OCI-LY3 (cell line): Measurements from ENCODE around the gene CAMK1.

Experiments
- H2AFZ ChIP-seq: fragments of 200-600, 300-600 bp; shearing (Covaris generic); 2 replicates; pipeline ENCODE4 v1.6.0; 2014; ENCODE audit warnings: antibody characterized with exemption, low read depth, low read length
- H3K27ac ChIP-seq: fragments of 200-600, 300-600 bp; sonication (generic); 2 replicates; pipeline ENCODE4 v1.5.1; 2014; ENCODE audit warnings: mild to moderate bottlenecking, low read length, moderate library complexity, mixed read lengths
- H3K27me3 ChIP-seq: fragments of 200-600, 300-600 bp; sonication (generic); 2 replicates; pipeline ENCODE4 v1.6.1; 2014; ENCODE audit warnings: low read depth, low read length, mixed read lengths
- H3K36me3 ChIP-seq: fragments of 200-600, 300-600 bp; sonication (generic); replicated peaks from 2 replicates; pipeline ENCODE3; 2014; ENCODE audit warnings: low read depth, low read length, mixed read lengths
- H3K4me1 ChIP-seq: fragments of 300-600, 200-600 bp; sonication (generic); 2 replicates; pipeline ENCODE4 v1.6.1; 2014; ENCODE audit warnings: low read length, mixed read lengths
- H3K4me2 ChIP-seq: fragments of 200-600, 300-600 bp; sonication (generic); 2 replicates; pipeline ENCODE4 v1.6.1; 2014; ENCODE audit warnings: low read length, mixed read lengths
- H3K4me3 ChIP-seq: fragments of 300-600, 200-600 bp; sonication (generic); 2 replicates; pipeline ENCODE4 v1.5.1; 2014; ENCODE audit warnings: antibody characterized with exemption, mild to moderate bottlenecking, low read length, moderate library complexity
- H3K79me2 ChIP-seq: fragments of 300-600, 200-600 bp; shearing (Covaris generic); 2 replicates; pipeline ENCODE4 v1.6.1; 2014; ENCODE audit warnings: mild to moderate bottlenecking, low read length, mixed read lengths
- H3K9ac ChIP-seq: fragments of 300-600, 200-600 bp; shearing (Covaris generic); 2 replicates; pipeline ENCODE4 v1.6.0; 2014; ENCODE audit warnings: mild to moderate bottlenecking, low read length, moderate library complexity
- H3K9me3 ChIP-seq: fragments of 200-600, 300-600 bp; shearing (Covaris generic); 2 replicates; pipeline ENCODE4 v1.6.1; 2014; ENCODE audit warnings: low read length, mixed read lengths; ENCODE audit not compliant: insufficient read depth
- H4K20me1 ChIP-seq: fragments of 200-600, 300-600 bp; sonication (generic); 2 replicates; pipeline ENCODE4 v1.6.1; 2016; ENCODE audit warnings: low read length, mixed read lengths; ENCODE audit not compliant: insufficient read depth
- CTCF ChIP-seq: fragments of 200-600, 300-600 bp; sonication (generic); IDR thresholded peaks from 2 replicates; pipeline ENCODE4 v1.5.1; 2014; ENCODE audit warnings: antibody characterized with exemption, low read length, low read depth
- EZH2phosphoT487 ChIP-seq: fragments of 200-600 bp; shearing (Covaris generic); IDR thresholded peaks from 2 replicates; pipeline ENCODE4 v1.6.1; 2018; ENCODE audit warnings: antibody characterized with exemption, mixed run types, low read depth

CAMK1 gene

GRCh38 chr3:9715764-9716437 is 53.8 kb downstream of the CAMK1 start:
- Histone ChIP-seq H3K4me2 (no peak overlapping the region), H3K36me3 (no peaks in the 10 kb centered on the region), H3K9me3 (no peaks in the 10 kb centered on the region), H3K4me3 (no peak overlapping the region), H4K20me1 (no peaks in the 10 kb centered on the region), H3K4me1 (0 out of 2 replicates have a peak, but pooled peaks cover 2% of the 10 kb centered on the region), H2AFZ (peak overlapping the region; percentile 31; the same call in 1 of the 2 replicates), H3K9ac (no peak overlapping the region), H3K79me2 (no peaks in the 10 kb centered on the region), H3K27me3 (0 out of 2 replicates have a peak, but pooled peaks cover 3% of the 10 kb centered on the region), H3K27ac (no peak overlapping the region)
- no peak for TF ChIP-seq EZH2phosphoT487
- peak; percentile 36; the same call in 1 of the 2 replicates for TF ChIP-seq CTCF

- no peak overlapping the region for H2AFZ ChIP-seq
- H3K4me2 ChIP-seq: no peak overlapping the region
- H3K27ac ChIP-seq: no peak overlapping the region
- no peaks in the 10 kb centered on the region for H3K4me1 ChIP-seq
- no peaks in the 10 kb centered on the region for H3K36me3 ChIP-seq
- H3K9ac ChIP-seq: no peak overlapping the region
- H3K27me3 ChIP-seq: no peaks in the 10 kb centered on the region
- H3K79me2 ChIP-seq: no peaks in the 10 kb centered on the region
- H3K4me3 ChIP-seq: no peak overlapping the region
- no peaks in the 10 kb centered on the region for H4K20me1 ChIP-seq
- no peaks in the 10 kb centered on the region for H3K9me3 ChIP-seq
- TF ChIP-seq CTCF (no peak), EZH2phosphoT487 (no peak)
These were observed 54.6 kb downstream of the CAMK1 start for GRCh38 chr3:9715136-9715535.

- no peak for TF ChIP-seq EZH2phosphoT487
- no peaks in the 10 kb centered on the region for H3K36me3 ChIP-seq
- no peaks in the 10 kb centered on the region for H3K79me2 ChIP-seq
- H3K4me3 ChIP-seq: no peak overlapping the region
- H3K9ac ChIP-seq: no peak overlapping the region
- H2AFZ ChIP-seq: no peak overlapping the region
- H3K4me2 ChIP-seq: no peak overlapping the region
- H3K9me3 ChIP-seq: no peaks in the 10 kb centered on the region
- H4K20me1 ChIP-seq: no peaks in the 10 kb centered on the region
- H3K27me3 ChIP-seq: no peaks in the 10 kb centered on the region
- no peaks in the 10 kb centered on the region for H3K4me1 ChIP-seq
- no peak overlapping the region for H3K27ac ChIP-seq
These were observed 56.6 kb downstream of the CAMK1 start for GRCh38 chr3:9713142-9713541.

GRCh38 chr3:9712415-9712814 is 57.3 kb downstream of the CAMK1 start:
- Histone ChIP-seq H3K9me3 (no peaks in the 10 kb centered on the region), H3K4me1 (no peaks in the 10 kb centered on the region), H2AFZ (no peak overlapping the region), H3K79me2 (no peaks in the 10 kb centered on the region), H3K36me3 (no peaks in the 10 kb centered on the region), H3K27ac (no peak overlapping the region), H3K27me3 (no peaks in the 10 kb centered on the region), H3K4me3 (no peak overlapping the region), H3K4me2 (no peak overlapping the region), H4K20me1 (no peaks in the 10 kb centered on the region), H3K9ac (no peak overlapping the region)
- TF ChIP-seq EZH2phosphoT487: no peak
- TF ChIP-seq CTCF: no peak
